SIG-M5 treated with dmso at 0.1 percent for 504 hours (cell line): Measurements from ENCODE around the gene WDR37.

ENCODE experiments used
- DNase-seq: peaks from one replicate; lab custom pipeline; 2025; ENCODE audit not compliant: unreplicated experiment; lab: John Stamatoyannopoulos, UW

Gene WDR37

GRCh38 chr10:1180836-1181235 lies 124.7 kb downstream of the WDR37 start:
- no peak for DNase-seq
